ENCODE results near the gene ZNF451.

ZNF451 gene

DNA sequence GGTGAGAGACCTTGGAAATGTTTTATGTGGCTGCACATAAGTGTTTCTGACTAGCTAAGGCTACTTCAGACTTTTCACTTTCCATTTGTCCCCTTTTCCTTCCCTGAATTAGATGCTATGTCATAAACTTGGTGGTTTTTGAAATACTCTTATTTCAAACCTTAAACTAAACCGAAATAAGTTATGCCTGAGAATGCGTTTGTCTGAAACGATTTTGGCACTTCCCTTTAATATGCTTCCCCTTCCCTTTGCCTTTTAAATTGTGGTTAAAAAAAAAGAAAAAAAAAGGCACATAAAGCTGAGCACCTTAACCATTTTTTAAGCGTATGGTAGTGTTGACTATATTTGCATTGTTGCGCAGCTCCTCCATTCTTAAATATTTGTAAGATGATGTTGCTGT lies 14.3 kb downstream of the ZNF451 start:
- Histone ChIP-seq H3F3A (ENCODE audit: low read depth) (no peaks in the 10 kb centered on the region), H3K9me2 (replicated peaks; ENCODE audit: low read depth, low read length) (no peaks in the 10 kb centered on the region), H4K20me1 (ENCODE audit: insufficient read depth, low read length, poor library complexity, severe bottlenecking) (peaks cover 57% of the 10 kb centered on the region), H2AFZ (ENCODE audit: low read length) (no peak overlapping the region), H3K9ac (ENCODE audit: low read depth, low read length, poor library complexity, severe bottlenecking) (no peak overlapping the region), H3K27me3 (ENCODE audit: insufficient read depth, low read length, poor library complexity, severe bottlenecking) (no peaks in the 10 kb centered on the region), H3K79me2 (ENCODE audit: insufficient read depth, low read length) (peaks cover 91% of the 10 kb centered on the region), H3K4me2 (ENCODE audit: low read depth, low read length, poor library complexity, severe bottlenecking) (peak overlapping the region; percentile 21), H3K4me3 (ENCODE audit: low read length, poor library complexity, severe bottlenecking) (no peak overlapping the region), H3K9me3 (ENCODE audit: insufficient read depth, low read depth, low read length) (no peaks in the 10 kb centered on the region), H3K36me3 (ENCODE audit: insufficient read depth, low read length) (peaks cover 59% of the 10 kb centered on the region), H3K4me1 (ENCODE audit: insufficient read depth, low read length, poor library complexity, severe bottlenecking) (peaks cover 9% of the 10 kb centered on the region)
- TF ChIP-seq, protein P1, sequence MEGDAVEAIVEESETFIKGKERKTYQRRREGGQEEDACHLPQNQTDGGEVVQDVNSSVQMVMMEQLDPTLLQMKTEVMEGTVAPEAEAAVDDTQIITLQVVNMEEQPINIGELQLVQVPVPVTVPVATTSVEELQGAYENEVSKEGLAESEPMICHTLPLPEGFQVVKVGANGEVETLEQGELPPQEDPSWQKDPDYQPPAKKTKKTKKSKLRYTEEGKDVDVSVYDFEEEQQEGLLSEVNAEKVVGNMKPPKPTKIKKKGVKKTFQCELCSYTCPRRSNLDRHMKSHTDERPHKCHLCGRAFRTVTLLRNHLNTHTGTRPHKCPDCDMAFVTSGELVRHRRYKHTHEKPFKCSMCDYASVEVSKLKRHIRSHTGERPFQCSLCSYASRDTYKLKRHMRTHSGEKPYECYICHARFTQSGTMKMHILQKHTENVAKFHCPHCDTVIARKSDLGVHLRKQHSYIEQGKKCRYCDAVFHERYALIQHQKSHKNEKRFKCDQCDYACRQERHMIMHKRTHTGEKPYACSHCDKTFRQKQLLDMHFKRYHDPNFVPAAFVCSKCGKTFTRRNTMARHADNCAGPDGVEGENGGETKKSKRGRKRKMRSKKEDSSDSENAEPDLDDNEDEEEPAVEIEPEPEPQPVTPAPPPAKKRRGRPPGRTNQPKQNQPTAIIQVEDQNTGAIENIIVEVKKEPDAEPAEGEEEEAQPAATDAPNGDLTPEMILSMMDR (conservative IDR thresholded peaks at IDR 0.05; ENCODE audit: low read length) = no peak

DNA sequence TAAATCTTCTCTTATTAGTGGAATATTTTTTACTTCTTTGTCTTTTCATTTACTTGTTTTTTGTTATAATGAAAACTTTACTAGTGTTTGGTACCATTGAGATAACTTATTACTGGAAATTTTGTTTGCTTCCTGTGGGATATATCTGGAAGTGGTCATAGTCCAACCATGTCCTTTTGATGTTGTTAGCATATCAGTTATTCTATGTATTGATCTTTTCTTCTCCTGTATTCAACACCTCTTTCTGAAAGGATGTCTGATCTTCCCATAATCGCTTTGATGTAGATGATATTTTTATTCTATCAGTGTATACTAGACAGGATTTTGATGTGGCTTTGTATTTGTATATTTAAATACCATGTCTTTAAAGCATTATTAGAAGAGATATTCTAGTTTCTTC lies 17.0 kb downstream of the ZNF451 start:
- H2AFZ ChIP-seq (ENCODE audit: low read length) = no peak overlapping the region
- H3K9ac ChIP-seq (ENCODE audit: low read depth, low read length, poor library complexity, severe bottlenecking) = no peak overlapping the region
- no peak for TF ChIP-seq EZH2phosphoT487 (IDR thresholded peaks at IDR 0.05; ENCODE audit: borderline replicate concordance)
- TF ChIP-seq, protein P1 (conservative IDR thresholded peaks at IDR 0.05; ENCODE audit: low read length) = no peak
- no peaks in the 10 kb centered on the region for H3K9me2 ChIP-seq (replicated peaks; ENCODE audit: low read depth, low read length)
- H3F3A ChIP-seq (ENCODE audit: low read depth) = no peaks in the 10 kb centered on the region
- no peaks in the 10 kb centered on the region for H3K9me3 ChIP-seq (ENCODE audit: insufficient read depth, low read depth, low read length)
- H3K27me3 ChIP-seq (ENCODE audit: insufficient read depth, low read length, poor library complexity, severe bottlenecking) = no peaks in the 10 kb centered on the region
- H3K4me2 ChIP-seq (ENCODE audit: low read depth, low read length, poor library complexity, severe bottlenecking) = no peak overlapping the region
- H3K4me3 ChIP-seq (ENCODE audit: low read length, poor library complexity, severe bottlenecking) = no peak overlapping the region
- peaks cover 33% of the 10 kb centered on the region; the same call in 1 of the 2 replicates for H3K36me3 ChIP-seq (ENCODE audit: insufficient read depth, low read length)
- H3K4me1 ChIP-seq (ENCODE audit: insufficient read depth, low read length, poor library complexity, severe bottlenecking) = peaks cover 9% of the 10 kb centered on the region
- peaks cover 82% of the 10 kb centered on the region for H3K79me2 ChIP-seq (ENCODE audit: insufficient read depth, low read length)
- peaks cover 42% of the 10 kb centered on the region for H4K20me1 ChIP-seq (ENCODE audit: insufficient read depth, low read length, poor library complexity, severe bottlenecking)

DNA sequence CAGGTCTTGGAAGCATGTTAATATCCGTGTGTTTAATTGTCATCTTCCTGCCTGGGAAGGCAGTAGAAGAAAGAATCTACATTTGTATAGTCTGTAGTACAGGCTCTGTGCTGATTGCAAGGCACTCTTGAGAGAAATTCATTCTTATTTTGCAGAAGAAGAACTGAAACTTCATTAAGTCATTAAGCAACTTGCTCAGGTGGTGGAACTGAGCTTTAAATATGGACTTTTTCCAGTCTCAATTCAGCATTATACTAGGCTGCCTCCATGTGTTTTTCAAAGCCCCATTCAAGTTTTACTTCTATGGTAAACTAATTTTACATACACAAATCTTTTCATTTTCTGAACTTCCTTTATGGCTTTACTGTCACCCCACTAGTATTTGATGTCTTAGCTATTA lies 18.7 kb downstream of the ZNF451 start:
- Histone ChIP-seq H3K36me3 (ENCODE audit: insufficient read depth, low read length) (peaks cover 16% of the 10 kb centered on the region; the same call in 1 of the 2 replicates), H3K4me3 (ENCODE audit: low read length, poor library complexity, severe bottlenecking) (no peak overlapping the region), H3F3A (ENCODE audit: low read depth) (no peaks in the 10 kb centered on the region), H3K79me2 (ENCODE audit: insufficient read depth, low read length) (peaks cover 69% of the 10 kb centered on the region), H3K4me1 (ENCODE audit: insufficient read depth, low read length, poor library complexity, severe bottlenecking) (peaks cover 5% of the 10 kb centered on the region), H3K9ac (ENCODE audit: low read depth, low read length, poor library complexity, severe bottlenecking) (no peak overlapping the region), H3K9me2 (replicated peaks; ENCODE audit: low read depth, low read length) (no peaks in the 10 kb centered on the region), H4K20me1 (ENCODE audit: insufficient read depth, low read length, poor library complexity, severe bottlenecking) (peaks cover 33% of the 10 kb centered on the region), H3K4me2 (ENCODE audit: low read depth, low read length, poor library complexity, severe bottlenecking) (no peak overlapping the region), H3K27me3 (ENCODE audit: insufficient read depth, low read length, poor library complexity, severe bottlenecking) (no peaks in the 10 kb centered on the region), H3K9me3 (ENCODE audit: insufficient read depth, low read depth, low read length) (no peaks in the 10 kb centered on the region), H2AFZ (ENCODE audit: low read length) (no peak overlapping the region)
- TF ChIP-seq, protein P1 (conservative IDR thresholded peaks at IDR 0.05; ENCODE audit: low read length) = no peak
- TF ChIP-seq EZH2phosphoT487 (IDR thresholded peaks at IDR 0.05; ENCODE audit: borderline replicate concordance) = no peak
